T-helper 1 cell treated with Interleukin-12 subunit alpha and Interleukin-12 subunit beta and Interleukin-4 antibody, amounts not matched to agents 30 ng/mL and 1 ng/mL, for 36 hours (primary cell): ENCODE measurements around the gene GET4. TPM values are rescaled to one million over a fixed set of nuclear protein-coding genes. Genes with fewer than 3 reads are reported as not detected.

Source experiments
- intact Hi-C: fragments of 100-400 bp; cut with micrococcal nuclease; formaldehyde crosslinking; loops from one replicate; pipeline ENCODE4 v1.15.1; 2024
- total RNA-seq: library from RNA; stranded (reverse); gene quantifications from 2 replicates; pipeline ENCODE4 v1.2.3, GENCODE V29; 2022

The GET4 gene
- total RNA-seq, 1 donor from 2014 or later, result 33.7 TPM

GRCh38 chr7:868189-868486 lies 8.2 kb upstream of the GET4 start:
- intact Hi-C loops, result no loop called here

- intact Hi-C loops, result no loop called here
These were observed 7.0 kb upstream of the GET4 start for GRCh38 chr7:869348-869747.

GRCh38 chr7:871900-872537 lies 4.3 kb upstream of the GET4 start:
- intact Hi-C loops, result loop anchor here (5.0 kb wide), 1 partner anchor 355 kb away; the partner anchor contains the start of gene PDGFA

- intact Hi-C loops, result loop anchor here (1.0 to 5.0 kb wide), 7 partner anchors 41 to 550 kb away; partner anchors contain the start of gene PDGFA
These were observed 3.7 kb upstream of the GET4 start for GRCh38 chr7:872685-873084.

- intact Hi-C loops, result loop anchor here (1.0 to 5.0 kb wide), 7 partner anchors 42 to 551 kb away; partner anchors contain the start of gene PDGFA
These were observed 2.9 kb upstream of the GET4 start for GRCh38 chr7:873367-874002.

GRCh38 chr7:874031-874749 lies 2.2 kb upstream of the GET4 start:
- intact Hi-C loops, result loop anchor here (5.0 kb wide), 1 partner anchor 357 kb away; the partner anchor contains the start of gene PDGFA

- intact Hi-C loops, result no loop called here
These were observed 1.3 kb upstream of the GET4 start for GRCh38 chr7:875051-875450.

- intact Hi-C loops, result loop anchor here (1.0 to 2.0 kb wide), 10 partner anchors 48 to 726 kb away; partner anchors contain the start of genes ADAP1, COX19, DNAAF5 and GPR146
These were observed 778 bp upstream of the GET4 start for GRCh38 chr7:875476-876076.

- intact Hi-C loops, result loop anchor here (1.0 to 2.0 kb wide), 10 partner anchors 46 to 728 kb away; partner anchors contain the start of genes ADAP1, COX19, DNAAF5 and GPR146
These were observed 588 bp downstream of the GET4 start for GRCh38 chr7:876972-877311.

GRCh38 chr7:877312-878232 lies 1.2 kb downstream of the GET4 start:
- intact Hi-C loops, result loop anchor here (2.0 kb wide), 3 partner anchors 151 to 283 kb away; partner anchors contain the start of genes DNAAF5, GPR146, PRKAR1B and ZFAND2A

- intact Hi-C loops, result no loop called here
These were observed 2.7 kb downstream of the GET4 start for GRCh38 chr7:879093-879492.

GRCh38 chr7:879706-880105 lies 3.4 kb downstream of the GET4 start:
- intact Hi-C loops, result no loop called here

- intact Hi-C loops, result no loop called here
These were observed 4.1 kb downstream of the GET4 start for GRCh38 chr7:880450-880849.

GRCh38 chr7:881441-882234 lies 5.3 kb downstream of the GET4 start:
- intact Hi-C loops, result no loop called here

- intact Hi-C loops, result no loop called here
These were observed 6.1 kb downstream of the GET4 start for GRCh38 chr7:882336-883035.

- intact Hi-C loops, result no loop called here
These were observed 7.0 kb downstream of the GET4 start for GRCh38 chr7:883055-884021.

GRCh38 chr7:884191-885003 lies 8.0 kb downstream of the GET4 start:
- intact Hi-C loops, result no loop called here
